Upper lobe of left lung (tissue), 4 donors: ENCODE data around the gene PNLIPRP2.

Source experiments
- CTCF ChIP-seq, 6 experiments: fragments of 450-650 bp in 4 of 6; fragments of 200-600 bp in 2 of 6; sonication (generic) in 2 of 6; IDR thresholded peaks; one replicate each; pipeline ENCODE4 v1.5.1; 2016 to 2019; ENCODE audit warnings: antibody characterized with exemption in 6 of 6
- EP300 ChIP-seq, 4 donors: sonication (generic); formaldehyde crosslinking; IDR thresholded peaks; one replicate each; pipeline ENCODE4 v1.5.1; 2017; ENCODE audit warnings: antibody characterized with exemption in 4 of 4, control low read depth in 2 of 4

DNA sequence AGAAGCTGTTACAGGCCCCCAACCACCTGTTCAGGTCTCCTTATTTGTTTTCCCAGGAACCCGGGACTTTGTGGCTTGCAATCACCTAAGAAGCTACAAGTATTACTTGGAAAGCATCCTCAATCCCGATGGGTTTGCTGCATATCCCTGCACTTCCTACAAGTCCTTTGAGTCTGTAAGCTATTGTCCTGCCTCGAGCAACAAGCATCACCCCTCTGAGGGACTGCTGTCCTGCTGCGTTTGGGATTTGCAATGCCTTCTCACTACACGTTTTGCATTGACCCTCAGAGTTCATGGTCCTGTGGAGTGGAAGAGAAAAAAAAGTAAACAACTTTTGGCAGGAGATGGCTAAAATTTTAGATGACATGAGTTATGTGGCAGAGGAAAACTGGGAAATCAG is 20.8 kb upstream of the PNLIPRP2 start:
- TF ChIP-seq CTCF (IDR thresholded peaks at IDR 0.05): no peak
- no peak for TF ChIP-seq EP300 (IDR thresholded peaks at IDR 0.05)
